Colonic mucosa (tissue), 4 donors: ENCODE data around the gene CRELD2. TPM values are rescaled to one million over a fixed set of nuclear protein-coding genes. Genes with fewer than 3 reads are reported as not detected.
A peak's percentile ranks its signal among the peaks of the same experiment; 100 is the strongest.

Experiments
- DNase-seq: peaks from one replicate; pipeline ENCODE4 v3.0.0-alpha.2; 2020
- H3K27ac ChIP-seq: fragments of 200-600 bp; one replicate; pipeline ENCODE4 v1.8.0; 2021
- H3K27me3 ChIP-seq: fragments of 200-600 bp; one replicate; pipeline ENCODE4 v1.8.0; 2021
- H3K36me3 ChIP-seq: fragments of 200-600 bp; one replicate; pipeline ENCODE4 v1.8.0; 2021
- H3K4me1 ChIP-seq: fragments of 200-600 bp; one replicate; pipeline ENCODE4 v1.8.0; 2021; ENCODE audit warnings: mild to moderate bottlenecking
- H3K4me3 ChIP-seq: fragments of 200-600 bp; one replicate; pipeline ENCODE4 v1.8.0; 2021
- H3K9ac ChIP-seq, 2 donors: one replicate each; pipeline ENCODE4 v1.7.0; 2013; ENCODE audit warnings: control low read depth in 2 of 2, low read depth in 2 of 2, low read length in 2 of 2
- H3K9me3 ChIP-seq: fragments of 200-600 bp; one replicate; pipeline ENCODE4 v1.8.0; 2021
- intact Hi-C: fragments of 100-400 bp; cut with DNase I; formaldehyde crosslinking; loops from one replicate; pipeline ENCODE4 v1.14.1; 2022
- total RNA-seq, 2 donors: library from RNA; stranded (reverse); fragmentation: NEBNext Ultra II Directional in 1 of 2; extraction: Animal tissue kit (Norgen Biotek cat#: 25700) in 1 of 2; gene quantifications; one replicate each; pipeline ENCODE4 v1.2.1, GENCODE V29; 2021
- TF ChIP-seq, protein P1 (sequence below): fragments of 200-600 bp; IDR thresholded peaks from one replicate; pipeline ENCODE4 v1.8.0; 2022; ENCODE audit warnings: antibody characterized with exemption, mild to moderate bottlenecking
- donor health status: healthy.
- donor health status: DM: no; HTN: no; CAD: no.
- donor health status: DM: no; HTN: no; CAD: no.

Gene CRELD2, protein sequence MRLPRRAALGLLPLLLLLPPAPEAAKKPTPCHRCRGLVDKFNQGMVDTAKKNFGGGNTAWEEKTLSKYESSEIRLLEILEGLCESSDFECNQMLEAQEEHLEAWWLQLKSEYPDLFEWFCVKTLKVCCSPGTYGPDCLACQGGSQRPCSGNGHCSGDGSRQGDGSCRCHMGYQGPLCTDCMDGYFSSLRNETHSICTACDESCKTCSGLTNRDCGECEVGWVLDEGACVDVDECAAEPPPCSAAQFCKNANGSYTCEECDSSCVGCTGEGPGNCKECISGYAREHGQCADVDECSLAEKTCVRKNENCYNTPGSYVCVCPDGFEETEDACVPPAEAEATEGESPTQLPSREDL
- total RNA-seq: 100 to 1,000 TPM in 1 of 2 donors, 10 to 100 TPM in 1; 43.6 to 133 TPM

DNA sequence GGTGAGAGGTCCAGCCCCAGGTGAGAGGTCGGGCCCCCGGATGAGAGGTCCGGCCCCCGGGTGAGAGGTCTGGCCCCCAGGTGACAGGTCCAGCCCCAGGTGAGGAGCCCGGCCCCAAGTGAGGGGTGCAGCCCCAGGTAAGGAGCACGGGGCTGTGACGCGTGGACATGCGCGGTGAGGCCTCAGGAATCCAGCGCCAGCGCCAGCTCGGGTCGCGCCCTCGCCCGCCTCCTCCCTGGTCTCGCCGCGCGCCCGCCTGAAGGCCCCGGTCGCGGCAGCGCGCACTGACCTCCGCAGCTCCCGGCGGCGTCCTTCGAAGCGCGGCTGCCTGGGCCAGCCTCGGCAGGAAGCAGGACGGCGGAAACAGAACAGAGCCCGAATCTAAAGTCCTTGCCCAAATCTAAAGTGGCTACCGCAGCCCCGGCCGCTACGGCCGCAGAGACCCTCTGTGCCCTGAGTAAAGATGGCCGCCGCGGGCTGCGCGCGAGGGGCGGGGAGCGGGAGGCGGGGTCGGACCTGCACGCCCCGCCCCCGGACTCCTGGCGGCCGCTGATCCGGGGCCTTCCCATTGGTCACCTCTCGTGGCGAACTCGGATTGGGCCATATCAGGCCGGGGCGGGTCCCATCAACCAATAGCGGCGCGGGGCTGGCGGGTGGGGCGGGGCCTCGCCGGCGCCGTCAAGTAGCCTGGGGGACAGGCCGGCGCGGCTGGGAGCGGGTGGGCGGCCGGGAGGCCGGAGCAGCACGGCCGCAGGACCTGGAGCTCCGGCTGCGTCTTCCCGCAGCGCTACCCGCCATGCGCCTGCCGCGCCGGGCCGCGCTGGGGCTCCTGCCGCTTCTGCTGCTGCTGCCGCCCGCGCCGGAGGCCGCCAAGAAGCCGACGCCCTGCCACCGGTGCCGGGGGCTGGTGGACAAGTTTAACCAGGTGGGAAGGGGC is at the start of gene CRELD2, which contains the start of gene ALG12:
Gene CRELD2, plus strand, starts transcription at position 661 of the 937 bp plus-strand sequence. Its CDS starts 136 bp downstream, at position 797.
Gene ALG12, minus strand, starts transcription at position 465 of the 937 bp plus-strand sequence. CDS start 4,673 bp downstream, outside the sequence.
- H3K9me3 ChIP-seq: no peaks in the 10 kb centered on the region
- H3K4me1 ChIP-seq: no peaks in the 10 kb centered on the region
- intact Hi-C loops: no loop called here
- no peaks in the 10 kb centered on the region for H3K36me3 ChIP-seq
- H3K27me3 ChIP-seq: no peaks in the 10 kb centered on the region
- peak within 1 kb of the TSS; percentile 81 to 92 for H3K9ac ChIP-seq
- peak within 1 kb of the TSS; percentile 91 for H3K27ac ChIP-seq
- H3K4me3 ChIP-seq: peak within 1 kb of the TSS; percentile 94
- TF ChIP-seq, protein P1, sequence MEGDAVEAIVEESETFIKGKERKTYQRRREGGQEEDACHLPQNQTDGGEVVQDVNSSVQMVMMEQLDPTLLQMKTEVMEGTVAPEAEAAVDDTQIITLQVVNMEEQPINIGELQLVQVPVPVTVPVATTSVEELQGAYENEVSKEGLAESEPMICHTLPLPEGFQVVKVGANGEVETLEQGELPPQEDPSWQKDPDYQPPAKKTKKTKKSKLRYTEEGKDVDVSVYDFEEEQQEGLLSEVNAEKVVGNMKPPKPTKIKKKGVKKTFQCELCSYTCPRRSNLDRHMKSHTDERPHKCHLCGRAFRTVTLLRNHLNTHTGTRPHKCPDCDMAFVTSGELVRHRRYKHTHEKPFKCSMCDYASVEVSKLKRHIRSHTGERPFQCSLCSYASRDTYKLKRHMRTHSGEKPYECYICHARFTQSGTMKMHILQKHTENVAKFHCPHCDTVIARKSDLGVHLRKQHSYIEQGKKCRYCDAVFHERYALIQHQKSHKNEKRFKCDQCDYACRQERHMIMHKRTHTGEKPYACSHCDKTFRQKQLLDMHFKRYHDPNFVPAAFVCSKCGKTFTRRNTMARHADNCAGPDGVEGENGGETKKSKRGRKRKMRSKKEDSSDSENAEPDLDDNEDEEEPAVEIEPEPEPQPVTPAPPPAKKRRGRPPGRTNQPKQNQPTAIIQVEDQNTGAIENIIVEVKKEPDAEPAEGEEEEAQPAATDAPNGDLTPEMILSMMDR: no peak
- peak; percentile 98 for DNase-seq

DNA sequence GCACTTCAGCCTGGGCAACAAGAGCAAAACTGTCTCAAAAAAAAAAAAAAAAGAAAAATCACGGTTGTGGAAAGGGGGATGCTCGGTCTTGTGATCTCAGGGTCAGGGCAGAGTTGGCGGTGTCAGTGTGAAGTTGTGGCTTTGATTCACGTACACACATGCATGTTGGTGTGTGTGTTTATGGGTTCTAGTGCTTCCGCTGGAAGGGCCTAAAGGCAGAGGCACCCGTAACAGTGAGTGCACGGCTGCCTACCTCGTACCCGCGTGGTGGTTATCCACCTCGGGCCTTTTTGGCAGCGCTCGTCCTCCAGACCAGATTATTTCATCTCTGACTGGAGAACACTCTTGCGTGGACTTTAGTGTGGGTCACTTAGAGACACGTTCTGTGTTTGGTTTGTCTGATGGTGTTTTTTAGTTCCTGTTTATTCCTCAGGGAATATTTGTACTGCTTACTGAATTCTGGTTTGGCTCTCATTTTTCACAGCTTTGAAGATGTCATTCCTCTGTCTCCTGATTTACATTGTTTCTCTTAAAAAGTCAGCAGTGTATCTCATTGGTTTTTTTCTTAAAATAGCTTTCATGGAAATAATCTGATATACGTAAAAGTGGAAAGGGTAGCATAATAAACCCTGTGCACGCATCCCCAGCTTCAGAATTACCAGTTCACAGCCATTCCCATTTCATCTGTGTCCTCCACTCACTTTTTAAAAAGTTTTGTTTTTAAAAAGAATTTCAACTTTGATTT is 49.2 kb upstream of the CRELD2 start:
- intact Hi-C loops: no loop called here
- DNase-seq: no peak
- TF ChIP-seq, protein P1: no peak
- no peak overlapping the region for H3K27ac ChIP-seq
- H3K4me1 ChIP-seq: no peaks in the 10 kb centered on the region
- H3K36me3 ChIP-seq: no peaks in the 10 kb centered on the region
- H3K9ac ChIP-seq: no peak overlapping the region
- no peak overlapping the region for H3K4me3 ChIP-seq
- H3K9me3 ChIP-seq: no peaks in the 10 kb centered on the region
- no peaks in the 10 kb centered on the region for H3K27me3 ChIP-seq

DNA sequence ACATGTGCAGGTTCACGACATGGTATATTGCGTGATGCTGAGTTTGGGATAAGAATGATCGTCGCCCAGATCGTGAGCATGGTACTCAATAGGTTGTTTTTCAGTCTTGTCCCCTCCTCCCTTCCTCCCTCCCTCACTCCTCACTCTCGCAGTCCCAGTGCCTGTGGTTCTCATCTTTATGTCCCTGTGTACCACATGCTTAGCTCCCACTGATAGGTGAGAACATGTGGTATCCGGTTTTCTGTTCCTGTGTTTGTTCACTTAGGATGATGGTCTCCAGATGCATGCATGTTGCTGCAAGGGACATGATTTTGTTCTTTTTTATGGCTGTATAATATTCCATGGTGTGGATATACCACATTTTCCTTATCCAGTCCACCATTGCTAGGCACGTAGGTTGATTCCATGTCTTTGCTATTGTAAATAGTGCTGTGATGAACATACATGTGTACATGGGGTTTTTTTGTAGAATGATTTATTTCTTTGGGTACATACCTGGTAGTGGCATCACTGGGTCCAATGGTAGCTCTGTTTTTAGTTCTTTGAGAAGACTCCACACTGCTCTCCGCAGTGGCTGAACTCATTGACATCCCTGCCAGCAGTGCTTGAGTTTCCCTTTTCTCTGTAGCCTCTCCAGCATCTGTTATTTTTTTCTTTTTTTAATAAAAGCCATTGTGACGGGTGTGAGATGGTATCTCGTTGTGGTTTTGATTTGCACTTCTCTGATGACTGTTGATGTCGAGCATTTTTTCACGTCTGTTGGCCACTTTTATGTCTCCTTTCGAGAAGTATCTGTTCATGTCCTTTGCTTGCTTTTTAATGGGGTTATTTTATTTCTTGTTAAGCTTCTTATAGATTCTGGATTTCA is 48.4 kb upstream of the CRELD2 start:
- no peaks in the 10 kb centered on the region for H3K36me3 ChIP-seq
- no peaks in the 10 kb centered on the region for H3K9me3 ChIP-seq
- intact Hi-C loops: no loop called here
- H3K27ac ChIP-seq: no peak overlapping the region
- no peak overlapping the region for H3K4me3 ChIP-seq
- no peaks in the 10 kb centered on the region for H3K4me1 ChIP-seq
- H3K9ac ChIP-seq: no peak overlapping the region
- H3K27me3 ChIP-seq: no peaks in the 10 kb centered on the region
- no peak for DNase-seq
- TF ChIP-seq, protein P1: no peak

DNA sequence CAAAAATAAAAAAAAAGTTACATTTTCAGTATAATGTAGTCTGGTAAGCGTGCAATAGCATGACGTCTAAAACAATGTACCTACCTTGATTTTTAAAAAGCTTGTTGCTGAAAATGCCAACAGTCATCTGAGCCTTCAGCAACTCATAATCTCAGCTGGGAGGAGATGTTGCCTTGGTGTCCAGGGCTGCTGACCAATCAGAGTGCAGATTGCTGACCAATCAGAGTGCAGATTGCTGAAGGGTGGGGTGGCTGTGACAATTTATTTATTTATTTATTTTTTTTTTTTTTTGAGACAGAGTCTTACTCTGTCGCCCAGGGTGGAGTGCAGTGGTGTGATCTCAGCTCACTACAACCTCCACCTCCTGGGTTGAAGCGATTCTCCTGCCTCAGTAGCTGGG is 47.0 kb upstream of the CRELD2 start:
- DNase-seq: no peak
- Histone ChIP-seq H3K4me3 (no peak overlapping the region), H3K9ac (no peak overlapping the region), H3K9me3 (no peaks in the 10 kb centered on the region), H3K27me3 (no peaks in the 10 kb centered on the region), H3K4me1 (no peaks in the 10 kb centered on the region), H3K27ac (no peak overlapping the region), H3K36me3 (no peaks in the 10 kb centered on the region)
- TF ChIP-seq, protein P1: no peak
- intact Hi-C loops: no loop called here
